Activated gamma-delta T cell treated with anti-CD3 and anti-CD28 coated beads, Interleukin-2, amount 50 U/mL, for 16 hours (primary cell): ENCODE data around the gene MTPN.

Experiments used
- DNase-seq: peaks from one replicate; pipeline ENCODE4 v3.0.0-alpha.2; 2020; ENCODE audit warnings: low read depth

The MTPN gene

GRCh38 chr7:135924302-135924701, 52.9 kb downstream of the MTPN start:
- no peak for DNase-seq

GRCh38 chr7:135922263-135922662, 54.9 kb downstream of the MTPN start:
- no peak for DNase-seq

- DNase-seq: no peak
These were observed 56.7 kb downstream of the MTPN start for GRCh38 chr7:135920478-135920877.

- DNase-seq: no peak
These were observed 57.9 kb downstream of the MTPN start for GRCh38 chr7:135919071-135919841.

- no peak for DNase-seq
These were observed 59.0 kb downstream of the MTPN start for GRCh38 chr7:135918134-135918533.

GRCh38 chr7:135917721-135918120, 59.4 kb downstream of the MTPN start:
- DNase-seq: no peak

GRCh38 chr7:135914346-135914745, 62.8 kb downstream of the MTPN start:
- DNase-seq: no peak

GRCh38 chr7:135913404-135913803, 63.8 kb downstream of the MTPN start:
- DNase-seq: no peak

GRCh38 chr7:135911099-135911498, 66.1 kb downstream of the MTPN start:
- no peak for DNase-seq

GRCh38 chr7:135910393-135911036, 66.6 kb downstream of the MTPN start:
- no peak for DNase-seq

- no peak for DNase-seq
These were observed 71.3 kb downstream of the MTPN start for GRCh38 chr7:135905858-135906257.

GRCh38 chr7:135905355-135905754, 71.8 kb downstream of the MTPN start:
- DNase-seq: no peak

GRCh38 chr7:135904282-135904681, 72.9 kb downstream of the MTPN start:
- DNase-seq: no peak

GRCh38 chr7:135901585-135902540, 75.3 kb downstream of the MTPN start:
- no peak for DNase-seq

- no peak for DNase-seq
These were observed 77.1 kb downstream of the MTPN start for GRCh38 chr7:135900065-135900546.

- no peak for DNase-seq
These were observed 77.6 kb downstream of the MTPN start for GRCh38 chr7:135899458-135900064.

GRCh38 chr7:135898226-135898625, 78.9 kb downstream of the MTPN start:
- no peak for DNase-seq

GRCh38 chr7:135894816-135895215, 82.3 kb downstream of the MTPN start:
- DNase-seq: no peak

GRCh38 chr7:135889823-135890222, 87.3 kb downstream of the MTPN start:
- no peak for DNase-seq

GRCh38 chr7:135888740-135889139, 88.4 kb downstream of the MTPN start:
- no peak for DNase-seq

- no peak for DNase-seq
These were observed 90.6 kb downstream of the MTPN start for GRCh38 chr7:135886345-135887132.
